COLO668 (cell line): ENCODE measurements around the gene SCARB2.

Experiments
- DNase-seq: peaks from one replicate; lab custom pipeline; 2025; ENCODE audit not compliant: unreplicated experiment; lab: John Stamatoyannopoulos, UW

Gene SCARB2

GRCh38 chr4:76226418-76226817 lies 12.8 kb upstream of the SCARB2 start:
- DNase-seq, result no peak

GRCh38 chr4:76224171-76224570 lies 10.5 kb upstream of the SCARB2 start:
- no peak for DNase-seq

GRCh38 chr4:76219299-76220055 lies 5.9 kb upstream of the SCARB2 start:
- DNase-seq, result no peak

GRCh38 chr4:76216975-76217814 lies 3.6 kb upstream of the SCARB2 start:
- DNase-seq, result peak; percentile 15

GRCh38 chr4:76216524-76216923 lies 2.9 kb upstream of the SCARB2 start:
- DNase-seq, result no peak

- DNase-seq, result no peak
Observed at GRCh38 chr4:76215077-76215476, 1.5 kb upstream of the SCARB2 start.

GRCh38 chr4:76214177-76214675 lies 602 bp upstream of the SCARB2 start:
- no peak for DNase-seq

GRCh38 chr4:76212851-76213414 lies 691 bp downstream of the SCARB2 start:
- DNase-seq, result peak; percentile 42

GRCh38 chr4:76211769-76212708 lies 1.6 kb downstream of the SCARB2 start:
- no peak for DNase-seq

GRCh38 chr4:76210452-76210851 lies 3.2 kb downstream of the SCARB2 start:
- DNase-seq, result no peak

- no peak for DNase-seq
Observed at GRCh38 chr4:76209881-76210280, 3.7 kb downstream of the SCARB2 start.

GRCh38 chr4:76208005-76208765 lies 5.4 kb downstream of the SCARB2 start:
- peak; percentile 69 for DNase-seq

GRCh38 chr4:76207549-76207948 lies 6.1 kb downstream of the SCARB2 start:
- no peak for DNase-seq

GRCh38 chr4:76206222-76206942 lies 7.2 kb downstream of the SCARB2 start:
- no peak for DNase-seq

GRCh38 chr4:76205476-76205875 lies 8.1 kb downstream of the SCARB2 start:
- no peak for DNase-seq

GRCh38 chr4:76204936-76205335 lies 8.7 kb downstream of the SCARB2 start:
- no peak for DNase-seq

- no peak for DNase-seq
Observed at GRCh38 chr4:76203541-76203940, 10.1 kb downstream of the SCARB2 start.

- DNase-seq, result peak; percentile 45
Observed at GRCh38 chr4:76201276-76201675, 12.3 kb downstream of the SCARB2 start.

- DNase-seq, result peak; percentile 92
Observed at GRCh38 chr4:76200771-76201231, 12.8 kb downstream of the SCARB2 start.
